HUES64 (cell line): ENCODE data around the gene ACAD10.

ENCODE experiments used
- H3K27ac ChIP-seq: 2 replicates; pipeline ENCODE4 v1.7.0; 2013; ENCODE audit warnings: low read depth, low read length, inconsistent platforms
- H3K27me3 ChIP-seq: 2 replicates; pipeline ENCODE4 v1.6.1; 2013; ENCODE audit warnings: mild to moderate bottlenecking, low read length; ENCODE audit not compliant: insufficient read depth
- H3K36me3 ChIP-seq: 2 replicates; pipeline ENCODE4 v1.6.1; 2013; ENCODE audit warnings: mild to moderate bottlenecking, low read length; ENCODE audit not compliant: insufficient read depth
- H3K4me1 ChIP-seq: 2 replicates; pipeline ENCODE4 v1.6.1; 2013; ENCODE audit warnings: mild to moderate bottlenecking, low read length, moderate library complexity; ENCODE audit not compliant: insufficient read depth
- H3K4me3 ChIP-seq: 2 replicates; pipeline ENCODE4 v1.5.1; 2013; ENCODE audit warnings: mild to moderate bottlenecking, low read length, moderate library complexity
- H3K9ac ChIP-seq: 2 replicates; pipeline ENCODE4 v1.6.1; 2013; ENCODE audit warnings: mild to moderate bottlenecking, low read depth, low read length
- H3K9me3 ChIP-seq: 2 replicates; pipeline ENCODE4 v1.6.1; 2013; ENCODE audit warnings: low read depth, low read length; ENCODE audit not compliant: insufficient read depth
- WGBS: fragments of 150-250, 120-280 bp; methylation state at CpG from one replicate; pipeline ENCODE4 v1.1.7; 2013; ENCODE audit warnings: missing lambda C conversion rate; 5-methylcytosine and 5-hydroxymethylcytosine counted together

Gene ACAD10

DNA sequence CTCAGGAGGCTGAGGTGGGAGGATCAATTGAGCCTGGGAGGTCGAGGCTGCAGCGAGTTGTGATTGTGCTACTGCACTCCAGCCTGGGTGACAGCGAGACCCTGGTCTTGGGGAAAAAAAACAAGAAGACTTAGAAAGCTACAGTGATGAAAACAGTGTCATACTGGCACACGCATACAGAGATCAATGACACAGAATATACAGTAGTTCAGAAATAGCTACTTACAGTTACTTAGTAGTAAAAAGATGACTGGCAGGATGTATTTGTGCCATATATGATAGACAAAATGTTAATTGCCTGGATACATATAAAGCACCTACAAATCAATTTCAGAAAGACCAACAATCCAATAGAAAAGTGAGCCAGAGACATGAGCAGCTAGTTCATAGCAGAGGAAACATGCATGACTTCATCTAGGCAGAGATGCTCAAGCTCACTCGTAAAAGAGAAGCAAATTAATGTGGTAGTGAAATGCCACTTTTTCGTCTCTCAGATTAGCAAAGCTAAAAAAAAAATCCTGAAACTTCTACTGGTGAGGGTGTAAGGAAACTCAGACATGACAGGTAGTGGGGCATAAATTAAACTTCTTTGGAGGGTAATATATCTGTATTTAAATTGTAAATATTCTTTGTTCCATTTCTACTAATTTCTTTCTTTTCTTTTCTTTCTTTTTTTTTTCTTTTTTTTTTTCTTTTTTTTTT is 78.4 kb downstream of the ACAD10 start:
- WGBS, result 90% methylated on average over 6 of the region's 6 CpGs
- Histone ChIP-seq H3K9ac (no peak overlapping the region), H3K36me3 (no peaks in the 10 kb centered on the region), H3K27me3 (peaks cover 8% of the 10 kb centered on the region; the same call in 1 of the 2 replicates), H3K4me3 (no peak overlapping the region), H3K9me3 (no peaks in the 10 kb centered on the region), H3K4me1 (peaks cover 14% of the 10 kb centered on the region), H3K27ac (no peak overlapping the region)

DNA sequence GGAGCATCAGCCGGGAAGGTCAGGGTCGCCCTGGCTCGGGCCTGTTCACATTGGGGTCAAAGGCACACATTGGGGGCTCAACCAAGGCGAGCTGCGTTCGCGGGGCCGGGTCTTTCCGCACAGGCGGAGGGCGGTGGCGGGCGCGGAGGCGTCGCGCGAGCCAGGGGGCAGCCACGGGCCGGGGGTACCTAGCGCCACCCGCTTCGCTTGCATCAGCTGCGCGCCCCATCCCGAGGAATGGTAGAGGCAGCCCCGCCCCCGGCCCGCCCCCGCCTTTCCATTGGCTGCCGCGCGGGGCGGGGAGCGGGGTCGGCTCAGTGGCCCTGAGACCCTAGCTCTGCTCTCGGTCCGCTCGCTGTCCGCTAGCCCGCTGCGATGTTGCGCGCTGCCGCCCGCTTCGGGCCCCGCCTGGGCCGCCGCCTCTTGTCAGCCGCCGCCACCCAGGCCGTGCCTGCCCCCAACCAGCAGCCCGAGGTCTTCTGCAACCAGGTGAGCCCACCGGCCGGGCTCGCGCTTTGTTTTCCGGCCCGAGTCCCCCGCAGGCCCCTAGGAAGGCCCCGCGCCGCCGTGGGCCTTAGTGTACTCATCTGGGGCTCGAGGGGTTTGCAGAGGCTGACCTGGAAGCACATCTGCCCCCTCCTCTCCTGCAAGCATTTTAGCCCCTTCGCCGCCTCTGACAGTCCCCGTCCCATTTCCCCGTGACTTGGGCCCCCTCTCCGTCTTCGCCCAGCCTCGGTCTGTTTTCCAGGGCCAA is 80.9 kb downstream of the ACAD10 start, which contains the start of gene ALDH2:
ALDH2 (plus strand) TSS at position 326 of the 754 bp plus-strand sequence; CDS start at position 376, 50 bp downstream.
- peak within 1 kb of the TSS; percentile 71; the same call in 1 of the 2 replicates for H3K27ac ChIP-seq

DNA sequence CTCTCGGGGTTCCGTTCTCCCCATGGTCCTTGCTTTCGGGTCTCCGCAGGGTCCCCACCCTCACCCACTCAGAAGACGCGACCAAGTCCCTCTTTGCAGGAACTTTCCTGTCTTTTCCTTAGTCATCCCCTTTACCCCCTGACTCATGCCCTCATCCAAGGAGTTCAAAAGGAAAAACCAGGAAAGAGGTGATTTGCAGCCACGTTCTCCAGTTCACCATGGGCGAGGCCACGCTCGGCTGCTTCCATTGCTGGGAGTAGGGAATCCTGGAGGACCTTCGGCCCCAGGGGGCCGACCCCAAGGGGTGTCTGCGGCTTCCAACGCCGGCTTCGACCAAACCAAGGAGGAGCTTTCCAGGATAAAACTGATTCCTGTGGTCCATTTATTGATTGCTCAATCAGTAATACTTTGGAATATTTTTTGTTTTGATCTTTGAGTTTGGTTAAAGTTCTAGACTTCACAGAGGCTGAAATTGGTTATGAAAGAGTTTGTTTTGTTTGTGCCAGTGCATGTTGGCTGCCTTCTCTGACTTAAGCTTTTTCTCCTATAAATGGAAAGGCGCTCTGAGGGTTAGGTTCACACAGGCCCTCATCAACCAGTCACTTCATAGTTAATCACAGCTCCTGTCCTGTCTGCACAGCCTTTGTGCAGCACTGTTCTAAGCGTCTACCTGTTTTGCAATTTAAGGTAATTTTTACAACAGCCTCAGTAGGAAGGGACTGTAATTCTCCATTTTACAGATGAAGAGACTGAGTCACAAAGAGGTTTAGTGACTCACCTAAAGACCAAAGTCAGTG is 81.7 kb downstream of the ACAD10 start:
- 12% methylated on average over 18 of the region's 18 CpGs for WGBS
- Histone ChIP-seq H3K9me3 (no peaks in the 10 kb centered on the region), H3K9ac (peak overlapping the region; percentile 82), H3K4me1 (peaks cover 6% of the 10 kb centered on the region; the same call in 1 of the 2 replicates), H3K4me3 (peak overlapping the region; percentile 74), H3K36me3 (no peaks in the 10 kb centered on the region), H3K27ac (0 out of 2 replicates have a peak overlapping the region, but pooled peaks have one; percentile 71), H3K27me3 (peaks cover 8% of the 10 kb centered on the region; the same call in 1 of the 2 replicates)

More for the DNA sequence above, 80.9 kb downstream of the ACAD10 start, which contains the start of gene ALDH2:
- peak within 1 kb of the TSS; percentile 82 for H3K9ac ChIP-seq
- no peaks in the 10 kb centered on the region for H3K36me3 ChIP-seq
- peaks cover 8% of the 10 kb centered on the region; the same call in 1 of the 2 replicates for H3K27me3 ChIP-seq
- peak within 1 kb of the TSS; percentile 74 for H3K4me3 ChIP-seq
- under 1% methylated on average over 73 of the region's 73 CpGs for WGBS
- H3K4me1 ChIP-seq, result peaks cover 9% of the 10 kb centered on the region
- no peaks in the 10 kb centered on the region for H3K9me3 ChIP-seq

GRCh38 chr12:111768159-111768895 is 82.5 kb downstream of the ACAD10 start:
- H3K36me3 ChIP-seq, result no peaks in the 10 kb centered on the region
- peaks cover 8% of the 10 kb centered on the region; the same call in 1 of the 2 replicates for H3K27me3 ChIP-seq
- peaks cover 6% of the 10 kb centered on the region; the same call in 1 of the 2 replicates for H3K4me1 ChIP-seq
- H3K9ac ChIP-seq, result no peak overlapping the region
- peak overlapping the region; percentile 74 for H3K4me3 ChIP-seq
- H3K9me3 ChIP-seq, result no peaks in the 10 kb centered on the region
- H3K27ac ChIP-seq, result no peak overlapping the region
- WGBS, result 92% methylated on average over 9 of the region's 9 CpGs

DNA sequence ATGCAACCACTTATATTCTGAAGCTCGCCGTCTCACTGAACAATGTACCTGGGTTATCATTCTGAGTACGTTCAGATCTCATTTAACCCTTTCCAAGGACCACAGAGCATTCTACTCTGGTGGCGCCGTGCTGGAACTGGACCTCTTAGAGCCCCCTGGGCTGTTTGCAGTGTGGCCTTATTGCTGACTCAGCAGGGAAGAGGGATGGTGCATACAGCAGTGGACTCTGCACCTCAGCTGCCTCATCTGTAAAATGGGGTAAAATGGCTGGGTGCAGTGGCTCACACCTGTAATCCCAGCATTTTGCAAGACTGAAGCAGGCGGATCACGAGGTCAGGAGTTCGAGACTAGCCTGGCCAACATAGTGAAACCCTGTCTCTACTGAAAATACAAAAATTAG is 83.7 kb downstream of the ACAD10 start:
- H3K4me3 ChIP-seq, result no peak overlapping the region
- H3K27ac ChIP-seq, result no peak overlapping the region
- WGBS, result 94% methylated on average over 8 of the region's 8 CpGs
- H3K4me1 ChIP-seq, result peaks cover 11% of the 10 kb centered on the region; the same call in 1 of the 2 replicates
- H3K27me3 ChIP-seq, result peaks cover 8% of the 10 kb centered on the region; the same call in 1 of the 2 replicates
- no peaks in the 10 kb centered on the region for H3K36me3 ChIP-seq
- H3K9me3 ChIP-seq, result no peaks in the 10 kb centered on the region
- H3K9ac ChIP-seq, result no peak overlapping the region

- no peak overlapping the region for H3K4me3 ChIP-seq
- no peaks in the 10 kb centered on the region for H3K9me3 ChIP-seq
- H3K36me3 ChIP-seq, result no peaks in the 10 kb centered on the region
- no peak overlapping the region for H3K27ac ChIP-seq
- 79% methylated on average over 17 of the region's 17 CpGs for WGBS
- no peaks in the 10 kb centered on the region for H3K27me3 ChIP-seq
- H3K9ac ChIP-seq, result no peak overlapping the region
- H3K4me1 ChIP-seq, result peaks cover 14% of the 10 kb centered on the region; the same call in 1 of the 2 replicates
These were observed 88.1 kb downstream of the ACAD10 start for GRCh38 chr12:111773801-111774551.

DNA sequence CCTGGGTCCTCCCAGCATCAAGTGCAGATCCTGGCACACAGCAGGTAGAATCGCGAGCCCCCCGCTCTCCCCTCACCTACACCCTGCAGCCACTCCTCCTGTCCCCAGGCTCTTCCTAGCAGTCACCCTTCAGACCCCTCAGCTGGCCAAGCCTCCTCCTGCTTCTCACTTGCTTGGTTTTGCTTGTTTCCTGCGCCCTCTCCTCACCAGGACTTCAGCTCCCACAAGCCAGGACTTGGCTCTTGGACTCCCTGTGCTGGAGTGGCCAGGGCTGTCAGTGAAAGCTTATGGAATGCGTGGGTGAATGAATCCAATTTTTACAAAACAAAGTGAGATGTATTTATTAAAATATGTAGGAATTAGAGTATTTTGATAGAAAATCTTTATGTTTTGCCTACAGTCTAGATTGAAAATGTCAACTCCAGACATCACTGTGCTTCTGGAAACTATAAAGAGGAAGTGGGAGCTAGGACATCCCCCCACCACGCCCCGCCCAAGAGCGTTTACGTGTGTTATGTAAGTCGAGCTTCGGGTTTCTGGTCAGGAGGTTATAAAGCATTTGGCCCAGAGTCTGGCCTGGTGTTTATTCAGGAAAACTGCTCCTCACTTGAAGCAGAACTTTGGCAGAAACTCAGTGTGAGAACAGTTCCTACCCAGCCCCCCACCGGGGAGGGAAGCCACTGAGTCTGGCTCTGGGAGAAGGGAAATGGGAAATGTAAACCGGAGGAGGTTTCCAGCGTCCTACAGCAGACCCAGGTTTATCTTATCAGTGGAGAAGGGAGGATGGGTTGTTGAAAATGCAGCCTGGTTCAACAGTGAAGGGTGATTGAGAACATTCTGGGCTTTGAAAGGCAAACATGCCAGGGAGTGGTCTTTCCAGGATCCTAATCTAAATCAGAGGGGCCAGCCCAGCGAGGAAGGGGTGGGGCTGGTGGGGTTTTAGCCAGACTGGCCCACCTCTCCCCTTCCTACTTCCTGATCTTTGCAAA is 89.6 kb downstream of the ACAD10 start:
- no peaks in the 10 kb centered on the region for H3K9me3 ChIP-seq
- H3K36me3 ChIP-seq, result no peaks in the 10 kb centered on the region
- no peak overlapping the region for H3K4me3 ChIP-seq
- no peak overlapping the region for H3K9ac ChIP-seq
- WGBS, result 92% methylated on average over 14 of the region's 15 CpGs
- H3K27me3 ChIP-seq, result no peaks in the 10 kb centered on the region
- H3K4me1 ChIP-seq, result peaks cover 14% of the 10 kb centered on the region; the same call in 1 of the 2 replicates
- peak overlapping the region; percentile 28; the same call in 1 of the 2 replicates for H3K27ac ChIP-seq

DNA sequence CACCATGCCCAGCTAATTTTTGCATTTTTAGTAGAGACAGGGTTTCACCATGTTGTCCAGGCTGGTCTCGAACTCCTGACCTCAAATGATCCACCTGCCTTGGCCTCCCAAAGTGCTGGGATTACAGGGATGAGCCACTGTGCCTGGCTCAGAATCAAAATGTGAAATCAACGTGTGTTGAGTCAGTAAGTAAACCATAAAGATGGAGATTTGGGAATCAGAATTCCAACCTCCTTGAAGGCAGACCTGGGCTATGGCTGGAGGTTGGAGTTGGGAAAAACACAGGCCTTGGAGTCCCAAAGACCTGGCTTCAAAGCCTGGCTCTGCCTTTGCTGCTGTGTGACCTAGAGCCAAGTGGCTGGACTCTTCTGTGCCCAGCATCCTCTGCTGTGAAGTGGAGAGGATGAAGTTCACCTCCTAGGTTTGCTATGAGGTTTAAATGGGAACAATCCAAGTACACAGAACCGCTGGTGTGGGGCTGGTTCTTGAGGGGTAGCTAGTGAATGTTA is 91.0 kb downstream of the ACAD10 start:
- Histone ChIP-seq H3K9ac (no peak overlapping the region), H3K36me3 (0 out of 2 replicates have a peak, but pooled peaks cover 6% of the 10 kb centered on the region), H3K4me3 (no peak overlapping the region), H3K27me3 (no peaks in the 10 kb centered on the region), H3K4me1 (peaks cover 14% of the 10 kb centered on the region; the same call in 1 of the 2 replicates), H3K27ac (no peak overlapping the region), H3K9me3 (no peaks in the 10 kb centered on the region)
- 94% methylated on average over 3 of the region's 3 CpGs for WGBS
